Prostate gland (tissue), 2 donors: ENCODE measurements around the gene ANTKMT.

Source experiments
- CTCF ChIP-seq, 4 experiments: fragments of 200-600 bp in 2 of 4; fragments of 450-650 bp in 2 of 4; sonication (generic) in 2 of 4; IDR thresholded peaks; 1 replicate in 3 of 4; 2 replicates in 1 of 4; pipeline ENCODE4 v1.5.1; 2016 to 2019; ENCODE audit warnings: antibody characterized with exemption in 4 of 4, mild to moderate bottlenecking in 2 of 4, moderate library complexity in 2 of 4
- POLR2A ChIP-seq: fragments of 450-650 bp; IDR thresholded peaks from one replicate; pipeline ENCODE4 v1.6.1; 2016; ENCODE audit warnings: antibody characterized with exemption, mild to moderate bottlenecking
- POLR2AphosphoS5 ChIP-seq: sonication (generic); formaldehyde crosslinking; IDR thresholded peaks from one replicate; pipeline ENCODE4 v1.6.1; 2017; ENCODE audit warnings: antibody characterized with exemption

- TF ChIP-seq CTCF (IDR thresholded peaks at IDR 0.05) (no peak), POLR2AphosphoS5 (no peak), POLR2A (no peak)
These were observed 14.3 kb downstream of the ANTKMT start for GRCh38 chr16:734981-735881.
